Small intestine (tissue), 7 donors: Measurements from ENCODE around the gene SMARCD2. TPM values are rescaled to one million over a fixed set of nuclear protein-coding genes. Genes with fewer than 3 reads are reported as not detected.
A peak's percentile ranks its signal among the peaks of the same experiment; 100 is the strongest.

Experiments
- DNase-seq, 2 donors: peaks; one replicate each; pipeline versions ENCODE4 v3.0.0 to v3.0.0-alpha.2; 2013
- FAIRE-seq: peaks from 2 replicates; lab custom pipeline; 2012; peaks lifted over from hg19 to GRCh38; lab: Jason Lieb, UNC
- H3K27ac ChIP-seq, 3 donors: one replicate each; pipeline ENCODE4 v1.5.1; 2013; ENCODE audit warnings: low read length in 2 of 3, mild to moderate bottlenecking in 2 of 3, control low read depth in 1 of 3, inconsistent platforms in 1 of 3, low read depth in 1 of 3, moderate library complexity in 1 of 3
- H3K27me3 ChIP-seq, 3 donors: one replicate each; pipeline ENCODE4 v1.6.1; 2013; ENCODE audit warnings: low read length in 3 of 3, inconsistent platforms in 1 of 3; ENCODE audit not compliant: control insufficient read depth in 3 of 3, insufficient read depth in 3 of 3
- H3K36me3 ChIP-seq, 3 donors: one replicate each; pipeline ENCODE4 v1.6.1; 2013; ENCODE audit warnings: low read length in 3 of 3, inconsistent platforms in 1 of 3, low read depth in 1 of 3, mild to moderate bottlenecking in 1 of 3, moderate library complexity in 1 of 3; ENCODE audit not compliant: control insufficient read depth in 3 of 3, insufficient read depth in 2 of 3
- H3K4me1 ChIP-seq, 3 donors: one replicate each; pipeline ENCODE4 v1.6.1; 2013; ENCODE audit warnings: low read length in 2 of 3, inconsistent platforms in 1 of 3, low read depth in 1 of 3, mild to moderate bottlenecking in 1 of 3, moderate library complexity in 1 of 3; ENCODE audit not compliant: control insufficient read depth in 3 of 3, insufficient read depth in 2 of 3
- H3K4me3 ChIP-seq, 3 donors: one replicate each; pipeline ENCODE4 v1.5.1; 2013; ENCODE audit warnings: low read length in 3 of 3, control low read depth in 1 of 3, inconsistent platforms in 1 of 3, low read depth in 1 of 3, mild to moderate bottlenecking in 1 of 3, moderate library complexity in 1 of 3
- H3K9me3 ChIP-seq, 2 donors: one replicate each; pipeline ENCODE4 v1.6.1; 2013; ENCODE audit warnings: low read depth in 1 of 2, low read length in 1 of 2; ENCODE audit not compliant: control insufficient read depth in 2 of 2, insufficient read depth in 1 of 2
- WGBS, 3 donors: extraction: QIAGEN DNeasy Blood & Tissue Kit; methylation state at CpG; one replicate each; pipeline ENCODE4 v1.1.7; 2013; 5-methylcytosine and 5-hydroxymethylcytosine counted together
- polyA plus RNA-seq, 4 donors: library from polyadenylated mRNA; stranded (reverse) in 3 of 4; unstranded in 1 of 4; fragments of 200-250 nt in 3 of 4; fragments of 120-200 nt in 1 of 4; gene quantifications; one replicate each; pipeline versions ENCODE4 v1.2.1 to v1.2.3, GENCODE V29; 2013
- donor health status: healthy with polysubstance abuse.
- donor health status: control.
- donor health status: control.
- donor health status: Bipolar disorder and iron deficiency.
- donor health status: healthy.

Gene SMARCD2
- polyA plus RNA-seq, 4 donors = 44.0 to 95.3 (median 60.8) TPM

DNA sequence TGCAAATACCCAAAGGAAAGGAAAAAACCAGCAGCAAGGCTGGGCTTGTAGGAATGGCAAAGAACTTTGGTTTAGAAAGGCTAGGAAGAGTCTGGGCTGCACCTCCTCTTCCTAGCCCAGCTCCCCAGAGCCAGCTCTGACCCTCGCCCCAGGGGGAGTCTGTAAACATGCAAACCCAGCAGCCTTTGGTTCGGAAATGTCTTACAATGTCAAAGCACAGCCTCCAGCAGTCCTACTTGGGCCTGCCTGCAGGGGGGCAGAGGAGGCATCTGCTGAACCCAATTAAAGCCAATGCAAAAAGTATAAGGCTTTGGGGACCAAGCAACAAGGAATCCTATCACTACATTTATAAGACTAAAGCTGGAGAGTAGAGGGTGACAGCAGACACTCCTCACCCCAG, 10.0 kb downstream of the SMARCD2 start:
- Histone ChIP-seq H3K36me3 (peaks cover 30 to 83% (median 31%) of the 10 kb centered on the region in 3 donors), H3K4me1 (peaks cover 3 to 15% (median 5%) of the 10 kb centered on the region in 3 donors)
- 79 to 83% (median 82%) methylated on average over 2 of the region's 2 CpGs for WGBS, 3 donors

DNA sequence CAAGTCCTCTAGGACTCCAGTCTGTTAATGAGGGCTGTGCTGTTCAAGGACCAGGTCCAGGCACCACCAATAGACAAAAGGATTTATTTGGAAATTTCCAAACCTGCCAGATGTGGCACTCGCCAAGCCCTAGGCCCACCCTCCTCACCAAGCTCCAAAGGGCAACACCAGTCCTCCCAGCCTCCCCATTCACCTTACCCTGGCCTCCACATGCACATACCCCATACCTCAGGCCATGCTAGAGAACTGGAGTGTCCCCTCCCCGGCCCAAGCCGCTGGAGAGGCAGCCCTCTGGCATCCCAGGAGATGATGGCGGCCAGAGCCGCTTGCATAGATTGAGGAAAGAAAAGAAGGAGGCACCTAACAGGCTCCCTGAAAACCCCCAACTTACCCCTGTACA, 10.5 kb downstream of the SMARCD2 start:
- no peak for DNase-seq
- FAIRE-seq = no peak
- Histone ChIP-seq H3K36me3 (peaks cover 30 to 79% (median 31%) of the 10 kb centered on the region in 3 donors), H3K27ac (no peak overlapping the region), H3K4me1 (peaks cover 3 to 15% (median 5%) of the 10 kb centered on the region in 3 donors), H3K27me3 (no peaks in the 10 kb centered on the region), H3K9me3 (no peaks in the 10 kb centered on the region), H3K4me3 (no peak overlapping the region)
- WGBS, 3 donors = 80 to 88% (median 88%) methylated on average over 5 of the region's 5 CpGs

More for the DNA sequence above, 10.0 kb downstream of the SMARCD2 start:
- H3K9me3 ChIP-seq = no peaks in the 10 kb centered on the region
- DNase-seq (no peak), FAIRE-seq (no peak)
- no peaks in the 10 kb centered on the region for H3K27me3 ChIP-seq
- no peak overlapping the region for H3K4me3 ChIP-seq
- no peak overlapping the region for H3K27ac ChIP-seq

DNA sequence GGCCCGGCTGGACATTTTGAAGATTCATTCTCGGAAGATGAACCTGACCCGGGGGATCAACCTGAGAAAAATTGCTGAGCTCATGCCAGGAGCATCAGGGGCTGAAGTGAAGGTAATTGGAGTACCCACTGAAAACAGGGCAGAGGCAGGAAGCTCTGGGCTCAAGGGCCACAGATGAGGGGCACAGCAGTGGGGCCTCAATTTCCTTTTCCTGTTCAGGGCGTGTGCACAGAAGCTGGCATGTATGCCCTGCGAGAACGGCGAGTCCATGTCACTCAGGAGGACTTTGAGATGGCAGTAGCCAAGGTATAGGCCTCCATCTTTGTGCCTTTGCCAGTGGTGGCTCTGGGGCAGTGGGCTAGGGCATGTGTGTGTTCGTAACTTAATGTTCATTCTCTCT, 11.0 kb downstream of the SMARCD2 start:
- Histone ChIP-seq H3K36me3 (peaks cover 30 to 74% (median 31%) of the 10 kb centered on the region in 3 donors), H3K9me3 (no peaks in the 10 kb centered on the region), H3K4me3 (no peak overlapping the region), H3K27ac (no peak overlapping the region), H3K27me3 (no peaks in the 10 kb centered on the region), H3K4me1 (peaks cover 3 to 15% (median 5%) of the 10 kb centered on the region in 3 donors)
- DNase-seq = no peak
- FAIRE-seq = no peak
- 66 to 69% (median 67%) methylated on average over 8 of the region's 8 CpGs for WGBS, 3 donors

DNA sequence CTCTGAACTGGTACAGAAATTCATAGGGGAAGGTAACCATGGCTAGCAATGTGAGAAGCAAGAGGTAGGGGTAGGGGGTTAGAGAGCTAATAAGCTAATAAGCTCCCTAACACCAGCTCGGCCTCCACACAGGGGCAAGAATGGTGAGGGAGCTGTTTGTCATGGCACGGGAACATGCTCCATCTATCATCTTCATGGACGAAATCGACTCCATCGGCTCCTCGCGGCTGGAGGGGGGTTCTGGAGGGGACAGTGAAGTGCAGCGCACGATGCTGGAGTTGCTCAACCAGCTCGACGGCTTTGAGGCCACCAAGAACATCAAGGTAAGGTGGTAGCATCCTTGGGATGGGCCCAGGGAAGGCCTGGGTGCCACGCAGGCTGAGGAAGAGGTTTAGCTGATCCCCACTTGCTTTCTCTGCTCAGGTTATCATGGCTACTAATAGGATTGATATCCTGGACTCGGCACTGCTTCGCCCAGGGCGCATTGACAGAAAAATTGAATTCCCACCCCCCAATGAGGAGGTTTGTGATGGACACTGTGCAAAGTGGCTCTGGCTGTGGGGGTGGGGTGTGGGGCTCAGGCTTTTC, 11.5 kb downstream of the SMARCD2 start:
- no peak for FAIRE-seq
- no peaks in the 10 kb centered on the region for H3K9me3 ChIP-seq
- no peak overlapping the region for H3K27ac ChIP-seq
- H3K4me1 ChIP-seq = peaks cover 3 to 16% (median 5%) of the 10 kb centered on the region in 3 donors
- H3K4me3 ChIP-seq = no peak overlapping the region
- DNase-seq = no peak
- H3K36me3 ChIP-seq = peaks cover 30 to 70% (median 31%) of the 10 kb centered on the region in 3 donors
- 84 to 90% (median 86%) methylated on average over 15 of the region's 15 CpGs for WGBS, 3 donors
- H3K27me3 ChIP-seq = no peaks in the 10 kb centered on the region

DNA sequence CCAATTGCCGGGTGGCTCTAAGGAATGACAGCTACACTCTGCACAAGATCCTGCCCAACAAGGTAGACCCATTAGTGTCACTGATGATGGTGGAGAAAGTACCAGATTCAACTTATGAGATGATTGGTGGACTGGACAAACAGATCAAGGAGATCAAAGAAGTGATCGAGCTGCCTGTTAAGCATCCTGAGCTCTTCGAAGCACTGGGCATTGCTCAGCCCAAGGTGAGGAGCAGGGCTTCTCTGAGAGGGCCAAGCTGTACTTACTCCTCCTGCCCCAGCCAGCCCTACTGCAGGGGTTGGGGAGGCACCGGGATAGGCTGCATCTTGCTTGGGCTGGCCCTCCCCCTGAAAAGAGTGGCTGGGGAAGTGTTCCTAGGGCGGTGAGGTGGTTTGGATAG, 12.2 kb downstream of the SMARCD2 start:
- 91 to 98% (median 91%) methylated on average over 5 of the region's 5 CpGs for WGBS, 3 donors
- H3K4me3 ChIP-seq = no peak overlapping the region
- H3K27ac ChIP-seq = no peak overlapping the region
- FAIRE-seq (no peak), DNase-seq (no peak)
- peaks cover 3 to 23% (median 5%) of the 10 kb centered on the region in 3 donors for H3K4me1 ChIP-seq
- H3K36me3 ChIP-seq = peaks cover 30 to 66% (median 31%) of the 10 kb centered on the region in 3 donors
- H3K9me3 ChIP-seq = no peaks in the 10 kb centered on the region
- H3K27me3 ChIP-seq = no peaks in the 10 kb centered on the region

DNA sequence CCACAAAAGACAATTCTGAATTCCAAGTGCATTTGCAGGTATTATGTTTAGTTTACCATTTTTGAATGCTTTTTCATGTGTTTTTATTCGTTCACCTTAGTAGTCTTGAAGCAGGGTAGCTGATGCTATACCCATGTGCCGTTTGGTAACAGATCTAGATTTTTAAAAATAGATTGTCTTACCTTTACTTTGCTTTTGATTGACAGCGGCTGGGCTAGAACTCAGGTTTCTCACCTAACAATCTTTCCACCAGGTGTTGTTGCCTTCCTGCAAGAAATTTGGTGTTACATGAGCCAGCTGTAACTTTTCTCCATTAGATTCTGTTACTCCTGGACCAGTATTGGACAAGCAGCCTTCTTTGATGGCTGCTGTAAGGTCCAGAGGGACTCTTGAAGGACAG, 13.5 kb downstream of the SMARCD2 start:
- H3K27me3 ChIP-seq = no peaks in the 10 kb centered on the region
- DNase-seq (no peak), FAIRE-seq (no peak)
- 91 to 94% (median 92%) methylated on average over 3 of the region's 3 CpGs for WGBS, 3 donors
- no peaks in the 10 kb centered on the region for H3K9me3 ChIP-seq
- no peak overlapping the region for H3K4me3 ChIP-seq
- H3K4me1 ChIP-seq = peaks cover 3 to 23% (median 5%) of the 10 kb centered on the region in 3 donors
- H3K27ac ChIP-seq = no peak overlapping the region
- peaks cover 23 to 65% (median 23%) of the 10 kb centered on the region in 3 donors for H3K36me3 ChIP-seq

DNA sequence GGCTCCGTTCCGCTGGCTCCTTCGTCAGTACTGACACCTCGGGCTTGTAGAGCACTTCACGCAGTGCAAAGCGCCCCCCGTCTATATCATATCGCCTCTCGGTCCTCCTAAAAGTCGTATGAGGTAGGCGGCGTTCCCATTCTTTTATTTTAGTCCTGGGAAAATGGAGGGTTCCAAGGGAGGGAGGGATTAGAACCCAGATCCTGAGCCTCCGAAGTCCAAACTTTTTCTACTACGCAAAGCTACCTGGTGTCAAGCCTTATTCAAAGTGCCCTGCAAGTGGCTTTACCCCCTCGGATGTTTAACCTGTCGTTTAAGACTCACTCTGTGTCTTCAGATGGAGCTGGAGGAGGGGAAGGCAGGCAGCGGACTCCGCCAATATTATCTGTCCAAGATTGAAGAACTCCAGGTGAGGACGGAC, 14.7 kb downstream of the SMARCD2 start:
- Histone ChIP-seq H3K27ac (peak overlapping the region; percentile 35 to 89 (median 86)), H3K4me3 (peak overlapping the region; percentile 82 to 89 (median 84)), H3K27me3 (no peaks in the 10 kb centered on the region), H3K9me3 (no peaks in the 10 kb centered on the region), H3K36me3 (peaks cover 19 to 61% (median 21%) of the 10 kb centered on the region in 3 donors), H3K4me1 (peaks cover 3 to 23% (median 5%) of the 10 kb centered on the region in 3 donors)
- no peak for FAIRE-seq
- 1 to 2% (median 2%) methylated on average over 17 to 19 of the region's 19 CpGs for WGBS, 3 donors
- DNase-seq = no peak

DNA sequence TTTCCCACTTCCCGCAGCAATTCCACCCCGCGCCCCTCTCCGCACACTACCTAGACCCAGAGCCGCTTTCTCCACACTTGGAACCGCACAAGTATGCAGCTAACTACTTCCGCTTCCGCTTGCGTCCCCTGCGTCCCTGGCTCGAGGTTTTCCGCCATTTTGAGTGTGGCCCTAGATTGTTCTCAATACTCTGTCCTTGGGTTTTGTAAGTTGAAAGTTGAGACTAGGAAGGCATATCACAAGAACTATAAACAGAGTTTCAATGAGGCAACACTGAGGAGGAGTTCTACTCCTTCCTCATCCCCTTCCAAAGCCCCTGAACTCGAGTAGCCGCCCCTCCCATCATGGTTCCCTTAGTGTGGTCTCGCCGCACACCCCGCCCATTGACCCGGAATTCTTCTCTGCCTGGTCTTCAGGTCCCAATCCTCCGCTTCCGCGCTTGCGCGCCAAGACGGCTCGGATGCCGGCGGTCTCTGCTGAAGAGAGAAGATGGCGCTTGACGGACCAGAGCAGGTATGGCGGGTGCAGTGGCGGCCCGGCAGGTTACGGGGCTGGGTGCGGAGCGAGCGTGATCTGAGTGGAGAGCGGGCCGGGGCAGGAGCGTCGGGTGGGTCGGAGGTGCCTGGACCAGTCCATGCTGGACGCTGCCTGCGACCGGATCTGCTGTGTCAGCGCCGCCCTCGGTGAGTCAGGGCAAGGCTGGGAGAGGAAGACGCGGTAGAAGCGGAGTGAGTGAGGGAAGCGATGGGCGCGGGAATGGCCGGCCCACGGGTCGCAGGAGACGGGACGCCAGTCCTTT, 15.3 kb downstream of the SMARCD2 start, which contains the start of the genes FTSJ3 and PSMC5:
FTSJ3 (minus strand) TSS at position 662 of the 799 bp plus-strand sequence. CDS start 761 bp downstream, outside the sequence.
PSMC5 (plus strand) TSS at position 430 of the 799 bp plus-strand sequence; CDS start at position 490, 60 bp downstream.
- peaks cover 14 to 60% (median 23%) of the 10 kb centered on the region in 3 donors for H3K36me3 ChIP-seq
- H3K4me3 ChIP-seq = peak within 1 kb of the TSS; percentile 82 to 89 (median 84)
- H3K27me3 ChIP-seq = no peaks in the 10 kb centered on the region
- H3K9me3 ChIP-seq = no peaks in the 10 kb centered on the region
- WGBS, 3 donors = 0% methylated on average over 56 to 58 of the region's 58 CpGs
- H3K27ac ChIP-seq = peak within 1 kb of the TSS; percentile 35 to 89 (median 86)
- DNase-seq (peak; percentile 97 to 99), FAIRE-seq (no peak)
- peaks cover 3 to 23% (median 5%) of the 10 kb centered on the region in 3 donors for H3K4me1 ChIP-seq
